Measurements from ENCODE around the gene FN1. TPM values are rescaled to one million over a fixed set of nuclear protein-coding genes. Genes with fewer than 3 reads are reported as not detected.

The FN1 gene
- total RNA-seq, 2 donors from 2014 or later: 27.4 to 53.7 TPM

DNA sequence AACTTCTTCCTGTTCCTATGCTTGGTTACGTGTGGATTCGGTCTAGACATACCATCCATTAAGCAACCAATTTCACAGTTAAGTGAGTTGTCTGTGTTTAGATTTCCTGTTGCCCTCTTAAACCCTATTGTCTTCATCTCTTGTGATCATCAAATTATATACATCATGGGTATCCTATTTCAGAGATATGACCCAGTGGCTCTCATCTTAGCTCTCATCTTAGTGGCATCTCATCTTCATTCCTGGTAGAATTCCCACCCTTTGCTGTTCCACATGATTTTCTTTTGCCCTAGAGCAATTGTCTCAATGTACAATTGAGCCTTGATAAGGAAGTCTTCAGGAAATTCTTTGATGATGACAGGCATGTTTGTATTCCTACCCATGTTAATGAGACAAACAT is 29.4 kb upstream of the FN1 start:
- intact Hi-C loops (cut with DNase I): no loop called here
- no peak for TF ChIP-seq POLR2A (IDR thresholded peaks at IDR 0.05)
- TF ChIP-seq, protein P1, sequence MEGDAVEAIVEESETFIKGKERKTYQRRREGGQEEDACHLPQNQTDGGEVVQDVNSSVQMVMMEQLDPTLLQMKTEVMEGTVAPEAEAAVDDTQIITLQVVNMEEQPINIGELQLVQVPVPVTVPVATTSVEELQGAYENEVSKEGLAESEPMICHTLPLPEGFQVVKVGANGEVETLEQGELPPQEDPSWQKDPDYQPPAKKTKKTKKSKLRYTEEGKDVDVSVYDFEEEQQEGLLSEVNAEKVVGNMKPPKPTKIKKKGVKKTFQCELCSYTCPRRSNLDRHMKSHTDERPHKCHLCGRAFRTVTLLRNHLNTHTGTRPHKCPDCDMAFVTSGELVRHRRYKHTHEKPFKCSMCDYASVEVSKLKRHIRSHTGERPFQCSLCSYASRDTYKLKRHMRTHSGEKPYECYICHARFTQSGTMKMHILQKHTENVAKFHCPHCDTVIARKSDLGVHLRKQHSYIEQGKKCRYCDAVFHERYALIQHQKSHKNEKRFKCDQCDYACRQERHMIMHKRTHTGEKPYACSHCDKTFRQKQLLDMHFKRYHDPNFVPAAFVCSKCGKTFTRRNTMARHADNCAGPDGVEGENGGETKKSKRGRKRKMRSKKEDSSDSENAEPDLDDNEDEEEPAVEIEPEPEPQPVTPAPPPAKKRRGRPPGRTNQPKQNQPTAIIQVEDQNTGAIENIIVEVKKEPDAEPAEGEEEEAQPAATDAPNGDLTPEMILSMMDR (IDR thresholded peaks at IDR 0.05): no peak
- WGBS, 2 donors: 67 to 82% methylated on average over 2 of the region's 2 CpGs
- DNase-seq (no peak), ATAC-seq (no peak)
- no peak overlapping the region for H3K27ac ChIP-seq
- H3K36me3 ChIP-seq (replicated peaks in 1 of 2; ENCODE audit: insufficient read depth in 1 of 2, low read depth in 2 of 2): no peaks in the 10 kb centered on the region
- no peaks in the 10 kb centered on the region for H3K4me1 ChIP-seq
- H3K27me3 ChIP-seq: no peaks in the 10 kb centered on the region
- no peak overlapping the region for H3K4me3 ChIP-seq
- no peaks in the 10 kb centered on the region for H3K9me3 ChIP-seq

DNA sequence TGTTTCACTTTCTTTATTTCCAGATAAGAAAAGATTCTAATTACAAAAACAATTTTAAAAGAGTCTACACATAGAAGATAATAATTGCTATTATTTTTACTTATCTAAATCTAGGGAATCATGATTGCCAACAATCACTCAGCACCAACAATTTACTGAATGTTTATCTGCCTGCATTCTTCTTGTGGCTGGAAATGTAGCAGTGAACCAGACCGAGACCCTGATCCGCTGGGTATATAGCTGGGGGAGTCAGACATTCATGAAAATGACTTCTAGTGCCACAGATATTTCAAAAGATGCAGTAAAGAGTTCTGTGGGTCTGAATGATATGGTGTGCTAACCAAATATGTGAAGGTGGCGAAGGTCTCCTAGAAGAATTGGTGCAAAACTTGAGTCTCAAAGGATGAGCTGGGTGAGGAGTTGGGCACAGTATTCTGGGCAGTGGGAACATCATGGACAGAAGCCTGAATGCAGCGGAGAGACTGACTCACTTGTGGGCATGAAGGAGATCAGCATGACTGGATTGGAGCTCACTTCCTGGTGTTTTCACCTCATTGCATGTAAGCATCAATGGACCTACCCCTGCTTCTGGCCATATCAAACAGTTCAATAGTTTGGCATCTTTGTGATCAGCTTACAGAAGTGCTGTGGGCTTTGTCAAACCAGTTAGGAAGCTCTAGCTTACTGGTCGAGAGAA is 26.1 kb upstream of the FN1 start:
- TF ChIP-seq, protein P1 (IDR thresholded peaks at IDR 0.05): no peak
- TF ChIP-seq POLR2A (IDR thresholded peaks at IDR 0.05): no peak
- Histone ChIP-seq H3K27ac (no peak overlapping the region), H3K9me3 (no peaks in the 10 kb centered on the region), H3K4me1 (no peaks in the 10 kb centered on the region), H3K4me3 (no peak overlapping the region), H3K36me3 (replicated peaks in 1 of 2; ENCODE audit: insufficient read depth in 1 of 2, low read depth in 2 of 2) (no peaks in the 10 kb centered on the region), H3K27me3 (no peaks in the 10 kb centered on the region)
- ATAC-seq: no peak
- intact Hi-C loops (cut with DNase I): no loop called here
- 81 to 88% methylated on average over 5 of the region's 5 CpGs for WGBS, 2 donors
- DNase-seq: no peak

GRCh38 chr2:215460682-215461382 is 25.0 kb upstream of the FN1 start:
- Histone ChIP-seq H3K27ac (no peak overlapping the region), H3K4me1 (no peaks in the 10 kb centered on the region), H3K27me3 (no peaks in the 10 kb centered on the region), H3K36me3 (replicated peaks in 1 of 2; ENCODE audit: insufficient read depth in 1 of 2, low read depth in 2 of 2) (no peaks in the 10 kb centered on the region), H3K4me3 (no peak overlapping the region), H3K9me3 (no peaks in the 10 kb centered on the region)
- TF ChIP-seq, protein P1 (IDR thresholded peaks at IDR 0.05): no peak
- TF ChIP-seq POLR2A (IDR thresholded peaks at IDR 0.05): no peak
- intact Hi-C loops (cut with DNase I): no loop called here
- ATAC-seq (no peak), DNase-seq (no peak)
- WGBS, 2 donors: 44 to 48% methylated on average over 4 of the region's 4 CpGs

GRCh38 chr2:215455958-215456357 is 20.1 kb upstream of the FN1 start:
- DNase-seq (no peak), ATAC-seq (no peak)
- 61 to 77% methylated on average over 3 of the region's 3 CpGs for WGBS, 2 donors
- Histone ChIP-seq H3K4me3 (no peak overlapping the region), H3K4me1 (no peaks in the 10 kb centered on the region), H3K9me3 (no peaks in the 10 kb centered on the region), H3K36me3 (replicated peaks in 1 of 2; ENCODE audit: insufficient read depth in 1 of 2, low read depth in 2 of 2) (no peaks in the 10 kb centered on the region), H3K27me3 (no peaks in the 10 kb centered on the region), H3K27ac (no peak overlapping the region)
- intact Hi-C loops (cut with DNase I): loop anchor here (10.0 kb wide), 1 partner anchor 459 kb away; no protein-coding TSS in a partner anchor
- no peak for TF ChIP-seq POLR2A (IDR thresholded peaks at IDR 0.05)
- TF ChIP-seq, protein P1 (IDR thresholded peaks at IDR 0.05): no peak

Data from body of pancreas (tissue), 4 donors.